T1000 (cell line): ENCODE measurements around the gene VPS37D.
A peak's percentile ranks its signal among the peaks of the same experiment; 100 is the strongest.

ENCODE experiments used
- DNase-seq: peaks from one replicate; lab custom pipeline; 2025; ENCODE audit warnings: mixed read lengths; lab: John Stamatoyannopoulos, UW

The VPS37D gene

GRCh38 chr7:73681031-73681430, 13.4 kb downstream of the VPS37D start:
- no peak for DNase-seq

- no peak for DNase-seq
Measured at GRCh38 chr7:73682745-73683055, 15.1 kb downstream of the VPS37D start.

GRCh38 chr7:73683056-73683787, 15.6 kb downstream of the VPS37D start, which contains the start of the genes BUD23 and DNAJC30:
Gene BUD23 (plus strand): TSS chr7:73683597. CDS start chr7:73683626, 29 bp downstream.
Gene DNAJC30 (minus strand): TSS chr7:73683453. CDS start chr7:73683423, 30 bp downstream.
- peak; percentile 85 for DNase-seq

- DNase-seq, result no peak
Measured at GRCh38 chr7:73683788-73684693, 16.4 kb downstream of the VPS37D start.

- DNase-seq, result no peak
Measured at GRCh38 chr7:73685311-73685710, 17.7 kb downstream of the VPS37D start.

GRCh38 chr7:73688288-73688687, 20.7 kb downstream of the VPS37D start:
- no peak for DNase-seq

- no peak for DNase-seq
Measured at GRCh38 chr7:73690646-73691045, 23.0 kb downstream of the VPS37D start.

GRCh38 chr7:73696372-73696771, 28.7 kb downstream of the VPS37D start:
- no peak for DNase-seq

- no peak for DNase-seq
Measured at GRCh38 chr7:73698410-73698809, 30.8 kb downstream of the VPS37D start.

- no peak for DNase-seq
Measured at GRCh38 chr7:73699370-73700068, 31.9 kb downstream of the VPS37D start.

GRCh38 chr7:73700069-73700423, 32.4 kb downstream of the VPS37D start:
- DNase-seq, result no peak

- no peak for DNase-seq
Measured at GRCh38 chr7:73700581-73701134, 33.0 kb downstream of the VPS37D start.

GRCh38 chr7:73701357-73701995, 33.8 kb downstream of the VPS37D start:
- no peak for DNase-seq

GRCh38 chr7:73702226-73702625, 34.6 kb downstream of the VPS37D start:
- DNase-seq, result no peak

GRCh38 chr7:73702665-73703064, 35.0 kb downstream of the VPS37D start:
- DNase-seq, result no peak

- DNase-seq, result no peak
Measured at GRCh38 chr7:73703225-73703624, 35.6 kb downstream of the VPS37D start.

GRCh38 chr7:73703757-73704639, 36.4 kb downstream of the VPS37D start:
- peak; percentile 37 for DNase-seq

- DNase-seq, result peak; percentile 84
Measured at GRCh38 chr7:73704640-73705550, 37.3 kb downstream of the VPS37D start.

GRCh38 chr7:73705551-73705920, 37.9 kb downstream of the VPS37D start:
- no peak for DNase-seq
